Fibroblast of the aortic adventitia (primary cell): ENCODE data around the gene TMEM163. TPM values are rescaled to one million over a fixed set of nuclear protein-coding genes. Genes with fewer than 3 reads are reported as not detected.

Experiments
- DNase-seq: peaks from one replicate; pipeline ENCODE4 v3.0.0-alpha.2; 2010; ENCODE audit warnings: low read depth
- H3K4me3 ChIP-seq: 2 replicates; pipeline ENCODE4 v1.5.1; 2011; ENCODE audit warnings: low read depth, mild to moderate bottlenecking, control low read depth, low read length, moderate library complexity
- CTCF ChIP-seq: IDR thresholded peaks from 2 replicates; pipeline ENCODE4 v1.5.1; 2011; ENCODE audit warnings: mild to moderate bottlenecking, low read length, control low read depth, inconsistent platforms; ENCODE audit not compliant: insufficient read depth
- total RNA-seq: library from RNA; depleted of rRNA; stranded (reverse); fragments of >200 nt; gene quantifications from 2 replicates; pipeline ENCODE4 v1.2.3, GENCODE V29; 2012; ENCODE audit warnings: low replicate concordance

Gene TMEM163
- total RNA-seq, 1 donor, result not detected

GRCh38 chr2:134711692-134712091, 7.1 kb downstream of the TMEM163 start:
- no peak overlapping the region for H3K4me3 ChIP-seq
- no peak for DNase-seq
- no peak for TF ChIP-seq CTCF

GRCh38 chr2:134707330-134707676, 11.5 kb downstream of the TMEM163 start:
- no peak for DNase-seq
- no peak for TF ChIP-seq CTCF
- H3K4me3 ChIP-seq, result no peak overlapping the region

- no peak for TF ChIP-seq CTCF
- DNase-seq, result no peak
- H3K4me3 ChIP-seq, result no peak overlapping the region
Observed at GRCh38 chr2:134706587-134707329, 12.0 kb downstream of the TMEM163 start.

- no peak for TF ChIP-seq CTCF
- H3K4me3 ChIP-seq, result no peak overlapping the region
- DNase-seq, result no peak
Observed at GRCh38 chr2:134705861-134706586, 12.8 kb downstream of the TMEM163 start.

GRCh38 chr2:134704173-134704572, 14.6 kb downstream of the TMEM163 start:
- H3K4me3 ChIP-seq, result no peak overlapping the region
- DNase-seq, result no peak
- no peak for TF ChIP-seq CTCF

- no peak for TF ChIP-seq CTCF
- no peak overlapping the region for H3K4me3 ChIP-seq
- DNase-seq, result no peak
Observed at GRCh38 chr2:134703426-134703825, 15.4 kb downstream of the TMEM163 start.
